Neural progenitor cell (in vitro differentiated cells): ENCODE results near the gene PSMC3IP. TPM values are rescaled to one million over a fixed set of nuclear protein-coding genes. Genes with fewer than 3 reads are reported as not detected.
A peak's percentile ranks its signal among the peaks of the same experiment; 100 is the strongest.

Experiments
- DNase-seq: peaks from one replicate; pipeline ENCODE4 v3.0.0-alpha.2; 2016; ENCODE audit warnings: low spot score
- H2AFZ ChIP-seq: fragments of 200-600 bp; sonication (generic); replicated peaks from 2 replicates; pipeline ENCODE4 v1.6.1; 2016; ENCODE audit warnings: antibody characterized with exemption
- H3F3A ChIP-seq: fragments of 200-600 bp; sonication (generic); 2 replicates; pipeline ENCODE4 v1.6.1; 2016; ENCODE audit warnings: antibody characterized with exemption, low read depth
- H3K27ac ChIP-seq: fragments of 200-600 bp; sonication (generic); 2 replicates; pipeline ENCODE4 v1.5.1; 2016; ENCODE audit warnings: mild to moderate bottlenecking
- H3K27me3 ChIP-seq: fragments of 200-600 bp; sonication (generic); 2 replicates; pipeline ENCODE4 v1.6.1; 2016; ENCODE audit warnings: mild to moderate bottlenecking, moderate library complexity
- H3K36me3 ChIP-seq: fragments of 200-600 bp; sonication (generic); 2 replicates; pipeline ENCODE4 v1.5.1; 2016
- H3K4me1 ChIP-seq: fragments of 200-600 bp; sonication (generic); 2 replicates; pipeline ENCODE4 v1.6.1; 2016; ENCODE audit warnings: mixed run types
- H3K4me2 ChIP-seq: fragments of 200-600 bp; sonication (generic); 2 replicates; pipeline ENCODE4 v1.6.1; 2016
- H3K4me3 ChIP-seq: fragments of 200-600 bp; sonication (generic); 2 replicates; pipeline ENCODE4 v1.5.1; 2016
- H3K79me2 ChIP-seq: fragments of 200-600 bp; sonication (generic); 2 replicates; pipeline ENCODE4 v1.6.1; 2016; ENCODE audit warnings: low read depth
- H3K9ac ChIP-seq: fragments of 200-600 bp; sonication (generic); 2 replicates; pipeline ENCODE4 v1.6.1; 2016
- H3K9me3 ChIP-seq: fragments of 200-600 bp; sonication (generic); 2 replicates; pipeline ENCODE4 v1.5.1; 2016; ENCODE audit warnings: low read depth
- H4K20me1 ChIP-seq: fragments of 200-600 bp; sonication (generic); 2 replicates; pipeline ENCODE4 v1.6.1; 2016; ENCODE audit warnings: low read depth
- H3K27ac Mint-ChIP-seq: 3 replicates; pipeline ENCODE4 v1.8.0; 2021; ENCODE audit warnings: mixed read lengths
- H3K27me3 Mint-ChIP-seq: 2 replicates; pipeline ENCODE4 v1.8.0; 2022; ENCODE audit warnings: low read depth, mild to moderate bottlenecking, inconsistent platforms, moderate library complexity, mixed read lengths; ENCODE audit not compliant: insufficient read depth
- H3K36me3 Mint-ChIP-seq: 3 replicates; pipeline ENCODE4 v1.8.0; 2021; ENCODE audit warnings: mixed read lengths
- H3K4me1 Mint-ChIP-seq: 3 replicates; pipeline ENCODE4 v1.8.0; 2021; ENCODE audit warnings: mixed read lengths
- H3K4me3 Mint-ChIP-seq: 3 replicates; pipeline ENCODE4 v1.8.0; 2021; ENCODE audit warnings: mild to moderate bottlenecking, moderate library complexity, mixed read lengths
- H3K9me3 Mint-ChIP-seq: 3 replicates; pipeline ENCODE4 v1.8.0; 2020; ENCODE audit warnings: mixed read lengths
- EZH2 ChIP-seq: fragments of 200-600 bp; sonication (generic); IDR thresholded peaks from 2 replicates; pipeline ENCODE4 v1.6.1; 2017; ENCODE audit warnings: antibody characterized with exemption, mild to moderate bottlenecking, moderate library complexity
- EZH2phosphoT487 ChIP-seq: fragments of 200-600 bp; sonication (generic); IDR thresholded peaks from 2 replicates; pipeline ENCODE4 v1.6.1; 2017; ENCODE audit warnings: antibody characterized with exemption
- total RNA-seq: library from RNA; depleted of rRNA; stranded (reverse); fragments of >200 nt; gene quantifications from 2 replicates; pipeline ENCODE4 v1.2.3, GENCODE V29; 2015; ENCODE audit warnings: low replicate concordance
- TF ChIP-seq, protein P1 (sequence below): fragments of 200-600 bp; sonication (generic); IDR thresholded peaks from 2 replicates; pipeline ENCODE4 v1.5.1; 2017; ENCODE audit warnings: antibody characterized with exemption, mild to moderate bottlenecking

The PSMC3IP gene
- total RNA-seq, 1 donor from 2014 or later: 23.7 TPM

DNA sequence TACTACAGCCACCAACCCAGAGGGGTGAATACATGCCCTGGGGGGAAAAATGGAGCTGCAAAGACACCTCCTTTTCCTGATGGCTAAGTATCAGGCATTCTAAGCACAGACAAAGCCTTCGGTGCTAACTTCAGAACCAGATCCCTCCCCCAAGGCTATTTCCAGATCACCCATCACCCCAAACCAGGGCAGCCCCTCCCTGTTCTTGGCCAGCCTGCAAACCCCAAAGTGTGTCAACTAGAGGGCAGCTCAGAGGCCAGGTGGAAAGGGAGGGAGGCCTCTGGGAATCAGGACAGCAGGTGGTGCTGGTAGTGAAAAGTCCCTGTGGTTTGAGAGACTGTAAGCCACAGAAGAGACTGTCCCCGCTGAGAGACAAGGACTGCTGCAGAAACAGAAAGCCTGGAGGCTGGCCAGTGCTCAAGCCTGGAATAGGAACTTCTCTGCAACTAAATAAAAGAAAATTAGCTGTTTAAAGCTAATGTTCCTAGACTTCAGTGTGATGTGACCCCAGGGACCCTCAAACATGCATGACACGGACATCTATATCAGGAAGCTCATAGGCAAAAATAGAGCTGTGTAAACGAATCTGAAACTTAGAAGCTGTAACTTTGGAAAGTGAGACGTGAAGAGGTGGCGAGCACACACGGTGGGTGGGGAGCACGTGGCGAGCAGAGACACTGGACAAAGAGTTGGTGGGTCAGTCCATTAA lies 41.1 kb upstream of the PSMC3IP start:
- no peak for TF ChIP-seq EZH2phosphoT487
- TF ChIP-seq, protein P1, sequence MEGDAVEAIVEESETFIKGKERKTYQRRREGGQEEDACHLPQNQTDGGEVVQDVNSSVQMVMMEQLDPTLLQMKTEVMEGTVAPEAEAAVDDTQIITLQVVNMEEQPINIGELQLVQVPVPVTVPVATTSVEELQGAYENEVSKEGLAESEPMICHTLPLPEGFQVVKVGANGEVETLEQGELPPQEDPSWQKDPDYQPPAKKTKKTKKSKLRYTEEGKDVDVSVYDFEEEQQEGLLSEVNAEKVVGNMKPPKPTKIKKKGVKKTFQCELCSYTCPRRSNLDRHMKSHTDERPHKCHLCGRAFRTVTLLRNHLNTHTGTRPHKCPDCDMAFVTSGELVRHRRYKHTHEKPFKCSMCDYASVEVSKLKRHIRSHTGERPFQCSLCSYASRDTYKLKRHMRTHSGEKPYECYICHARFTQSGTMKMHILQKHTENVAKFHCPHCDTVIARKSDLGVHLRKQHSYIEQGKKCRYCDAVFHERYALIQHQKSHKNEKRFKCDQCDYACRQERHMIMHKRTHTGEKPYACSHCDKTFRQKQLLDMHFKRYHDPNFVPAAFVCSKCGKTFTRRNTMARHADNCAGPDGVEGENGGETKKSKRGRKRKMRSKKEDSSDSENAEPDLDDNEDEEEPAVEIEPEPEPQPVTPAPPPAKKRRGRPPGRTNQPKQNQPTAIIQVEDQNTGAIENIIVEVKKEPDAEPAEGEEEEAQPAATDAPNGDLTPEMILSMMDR: peak; percentile 39
- H3K9me3 Mint-ChIP-seq: no peaks in the 10 kb centered on the region
- H3K27me3 Mint-ChIP-seq: no peaks in the 10 kb centered on the region
- Histone ChIP-seq H3K36me3 (no peaks in the 10 kb centered on the region), H3K27me3 (no peaks in the 10 kb centered on the region), H3K4me1 (peaks cover 9% of the 10 kb centered on the region), H3K79me2 (no peaks in the 10 kb centered on the region), H4K20me1 (no peaks in the 10 kb centered on the region), H3K4me2 (no peak overlapping the region), H3K27ac (peak overlapping the region; percentile 31), H3K9ac (no peak overlapping the region), H3K9me3 (no peaks in the 10 kb centered on the region), H3K4me3 (no peak overlapping the region), H2AFZ (no peak overlapping the region), H3F3A (peaks cover 20% of the 10 kb centered on the region)
- H3K4me1 Mint-ChIP-seq: peaks cover 9% of the 10 kb centered on the region
- H3K36me3 Mint-ChIP-seq: peaks cover 14% of the 10 kb centered on the region
- DNase-seq: peak; percentile 70
- H3K27ac Mint-ChIP-seq: no peak overlapping the region
- H3K4me3 Mint-ChIP-seq: no peak overlapping the region

DNA sequence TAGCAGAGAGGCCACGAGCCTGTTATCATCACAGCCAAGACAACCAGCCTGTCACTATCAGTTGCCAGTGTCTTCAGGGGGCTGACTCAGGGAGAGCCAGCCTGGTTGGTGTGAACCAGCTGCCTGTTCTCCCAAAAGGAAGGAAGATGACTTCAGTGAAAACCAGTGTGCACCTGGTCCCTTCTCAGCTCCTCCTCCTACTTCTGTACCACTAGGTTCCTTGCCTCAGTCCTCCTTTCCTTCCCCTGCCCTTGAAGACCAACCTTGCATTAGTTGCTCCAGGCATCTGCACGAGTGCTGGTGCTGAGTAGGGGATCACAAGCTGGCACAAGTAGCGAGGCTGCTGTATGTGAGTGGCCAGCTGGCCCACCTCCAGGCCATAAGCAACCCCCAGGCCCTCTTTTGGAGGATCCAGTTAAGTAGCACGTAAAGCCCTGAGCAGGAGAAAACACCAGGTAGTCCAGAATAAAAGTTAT lies 40.5 kb upstream of the PSMC3IP start:
- H3K27ac Mint-ChIP-seq: peak overlapping the region; percentile 81
- H3K27ac ChIP-seq: peak overlapping the region; percentile 31

DNA sequence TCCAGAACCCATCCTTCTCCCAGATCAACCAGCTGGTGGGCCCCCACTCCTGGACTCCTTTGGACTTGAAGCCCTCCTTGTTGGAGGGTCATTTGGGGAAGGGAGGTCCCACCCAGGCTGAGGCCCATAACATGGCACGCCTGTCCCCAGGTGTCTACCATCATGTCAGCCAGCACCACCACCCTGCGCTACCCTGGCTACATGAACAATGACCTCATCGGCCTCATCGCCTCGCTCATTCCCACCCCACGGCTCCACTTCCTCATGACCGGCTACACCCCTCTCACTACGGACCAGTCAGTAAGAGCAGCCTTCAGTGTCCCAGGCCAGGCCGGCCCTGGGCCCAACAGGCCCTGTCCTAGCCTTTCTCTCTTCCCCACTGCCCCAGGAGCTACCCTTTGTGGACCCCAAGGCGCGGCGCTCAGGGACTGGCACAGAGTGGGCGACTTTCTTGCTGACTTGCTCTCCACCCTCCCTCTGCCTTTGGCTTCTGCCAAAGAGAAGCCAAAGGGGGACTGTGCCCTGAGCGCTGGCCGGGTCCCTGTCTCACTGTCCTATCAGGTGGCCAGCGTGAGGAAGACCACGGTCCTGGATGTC lies 36.3 kb upstream of the PSMC3IP start:
- Histone ChIP-seq H3K9me3 (no peaks in the 10 kb centered on the region), H3K27me3 (no peaks in the 10 kb centered on the region), H4K20me1 (peaks cover 4% of the 10 kb centered on the region), H3F3A (peaks cover 21% of the 10 kb centered on the region), H3K9ac (no peak overlapping the region), H3K79me2 (peaks cover 20% of the 10 kb centered on the region), H2AFZ (no peak overlapping the region), H3K27ac (no peak overlapping the region), H3K4me2 (no peak overlapping the region), H3K4me3 (no peak overlapping the region), H3K4me1 (peaks cover 10% of the 10 kb centered on the region), H3K36me3 (no peaks in the 10 kb centered on the region)
- DNase-seq: no peak
- Mint-ChIP-seq H3K4me3 (no peak overlapping the region), H3K27me3 (no peaks in the 10 kb centered on the region), H3K9me3 (no peaks in the 10 kb centered on the region), H3K36me3 (peaks cover 24% of the 10 kb centered on the region), H3K27ac (no peak overlapping the region), H3K4me1 (peaks cover 10% of the 10 kb centered on the region)
- TF ChIP-seq EZH2phosphoT487: no peak
- TF ChIP-seq, protein P1: no peak

More for the DNA sequence above, 40.5 kb upstream of the PSMC3IP start:
- no peak overlapping the region for H3K4me3 ChIP-seq
- Mint-ChIP-seq H3K4me1 (peaks cover 9% of the 10 kb centered on the region), H3K27me3 (no peaks in the 10 kb centered on the region), H3K36me3 (peaks cover 16% of the 10 kb centered on the region), H3K4me3 (no peak overlapping the region), H3K9me3 (no peaks in the 10 kb centered on the region)
- H3K27me3 ChIP-seq: no peaks in the 10 kb centered on the region
- H4K20me1 ChIP-seq: no peaks in the 10 kb centered on the region
- peaks cover 20% of the 10 kb centered on the region for H3F3A ChIP-seq
- H3K4me1 ChIP-seq: peaks cover 9% of the 10 kb centered on the region
- no peak for DNase-seq
- no peak overlapping the region for H3K4me2 ChIP-seq
- no peaks in the 10 kb centered on the region for H3K36me3 ChIP-seq
- H3K9me3 ChIP-seq: no peaks in the 10 kb centered on the region
- H3K79me2 ChIP-seq: no peaks in the 10 kb centered on the region
- TF ChIP-seq, protein P1: no peak
- no peak for TF ChIP-seq EZH2phosphoT487
- no peak for TF ChIP-seq EZH2
- no peak overlapping the region for H2AFZ ChIP-seq
- H3K9ac ChIP-seq: no peak overlapping the region
